ENCODE data around the gene PDHB. TPM values are rescaled to one million over a fixed set of nuclear protein-coding genes. Genes with fewer than 3 reads are reported as not detected.
A peak's percentile ranks its signal among the peaks of the same experiment; 100 is the strongest.

Gene PDHB
- total RNA-seq, 2 experiments from 2014 or later = 55.5 to 58.9 TPM

GRCh38 chr3:58414538-58415197, 19.0 kb downstream of the PDHB start:
- H3K4me1 Mint-ChIP-seq = peaks cover 5% of the 10 kb centered on the region
- POLR2A ChIA-PET = interaction anchor here (2.0 kb wide), 1 partner anchor 108 kb away, joined by 13 read pairs; the partner anchor contains the start of genes HTD2 and RPP14

GRCh38 chr3:58411851-58412830, 21.5 kb downstream of the PDHB start:
- H3K9me3 Mint-ChIP-seq = no peaks in the 10 kb centered on the region
- no peak overlapping the region for H3K27ac Mint-ChIP-seq
- no peaks in the 10 kb centered on the region for H3K27me3 Mint-ChIP-seq
- ChIA-PET CTCF (interaction anchor here (0.8 to 3.5 kb wide), 7 partner anchors 9 to 224 kb away, joined by 3 to 19 read pairs (median 4); partner anchors contain the start of genes HTD2, PXK and RPP14), POLR2A (interaction anchor here (1.0 to 1.4 kb wide), 3 partner anchors 79 to 104 kb away, joined by 3 to 5 read pairs (median 4); partner anchors contain the start of gene PXK)
- H3K36me3 Mint-ChIP-seq (ENCODE audit: low read depth) = peaks cover 47% of the 10 kb centered on the region
- H3K4me1 Mint-ChIP-seq = peaks cover 5% of the 10 kb centered on the region
- DNase-seq = no peak
- H3K4me3 Mint-ChIP-seq = no peak overlapping the region

More at GRCh38 chr3:58414538-58415197, 19.0 kb downstream of the PDHB start:
- H3K4me3 Mint-ChIP-seq = no peak overlapping the region
- peak; percentile 54 for DNase-seq
- H3K9me3 Mint-ChIP-seq = no peaks in the 10 kb centered on the region
- CTCF ChIA-PET = interaction anchor here (0.6 to 3.4 kb wide), 14 partner anchors 9 to 228 kb away, joined by 3 to 28 read pairs (median 6); partner anchors contain the start of genes HTD2, PDHB, PXK and RPP14
- H3K27ac Mint-ChIP-seq = no peak overlapping the region
- H3K27me3 Mint-ChIP-seq = no peaks in the 10 kb centered on the region
- H3K36me3 Mint-ChIP-seq (ENCODE audit: low read depth) = peaks cover 36% of the 10 kb centered on the region

- H3K27me3 Mint-ChIP-seq = no peaks in the 10 kb centered on the region
- no peak overlapping the region for H3K4me3 Mint-ChIP-seq
- no peak overlapping the region for H3K27ac Mint-ChIP-seq
- no peak for DNase-seq
- peaks cover 53% of the 10 kb centered on the region for H3K36me3 Mint-ChIP-seq (ENCODE audit: low read depth)
- no peaks in the 10 kb centered on the region for H3K9me3 Mint-ChIP-seq
- POLR2A ChIA-PET = interaction anchor here (1.0 to 1.4 kb wide), 2 partner anchors 78 to 85 kb away, joined by 4 to 5 read pairs; partner anchors contain the start of gene PXK
- peaks cover 5% of the 10 kb centered on the region for H3K4me1 Mint-ChIP-seq
- CTCF ChIA-PET = interaction anchor here (0.8 to 3.5 kb wide), 4 partner anchors 10 to 92 kb away, joined by 3 to 19 read pairs (median 4); partner anchors contain the start of gene PXK
Observed at GRCh38 chr3:58411036-58411435, 22.6 kb downstream of the PDHB start.

GRCh38 chr3:58409663-58410062, 24.0 kb downstream of the PDHB start:
- Mint-ChIP-seq H3K27ac (no peak overlapping the region), H3K27me3 (no peaks in the 10 kb centered on the region), H3K4me3 (no peak overlapping the region), H3K9me3 (no peaks in the 10 kb centered on the region), H3K4me1 (peaks cover 5% of the 10 kb centered on the region), H3K36me3 (ENCODE audit: low read depth) (peaks cover 47% of the 10 kb centered on the region)
- POLR2A ChIA-PET = no interaction called here
- no peak for DNase-seq
- CTCF ChIA-PET = interaction anchor here (0.8 to 1.2 kb wide), 3 partner anchors 76 to 103 kb away, joined by 3 to 4 read pairs (median 3); partner anchors contain the start of genes HTD2 and RPP14

GRCh38 chr3:58408906-58409305, 24.7 kb downstream of the PDHB start:
- H3K4me3 Mint-ChIP-seq = no peak overlapping the region
- H3K27ac Mint-ChIP-seq = no peak overlapping the region
- ChIA-PET POLR2A (no interaction called here), CTCF (interaction anchor here (0.8 kb wide), 1 partner anchor 102 kb away, joined by 4 read pairs; the partner anchor contains the start of genes HTD2 and RPP14)
- peaks cover 2% of the 10 kb centered on the region for H3K4me1 Mint-ChIP-seq
- peaks cover 44% of the 10 kb centered on the region for H3K36me3 Mint-ChIP-seq (ENCODE audit: low read depth)
- H3K9me3 Mint-ChIP-seq = no peaks in the 10 kb centered on the region
- no peak for DNase-seq
- no peaks in the 10 kb centered on the region for H3K27me3 Mint-ChIP-seq

- ChIA-PET POLR2A (no interaction called here), CTCF (interaction anchor here (1.4 kb wide), 1 partner anchor 12 kb away, joined by 3 read pairs; no protein-coding TSS in a partner anchor)
- Mint-ChIP-seq H3K9me3 (no peaks in the 10 kb centered on the region), H3K4me1 (no peaks in the 10 kb centered on the region), H3K36me3 (ENCODE audit: low read depth) (peaks cover 46% of the 10 kb centered on the region), H3K27ac (no peak overlapping the region), H3K4me3 (no peak overlapping the region), H3K27me3 (no peaks in the 10 kb centered on the region)
- DNase-seq = no peak
Observed at GRCh38 chr3:58404396-58404795, 29.2 kb downstream of the PDHB start.

- no peaks in the 10 kb centered on the region for H3K9me3 Mint-ChIP-seq
- H3K27ac Mint-ChIP-seq = no peak overlapping the region
- CTCF ChIA-PET = interaction anchor here (0.9 to 1.7 kb wide), 3 partner anchors 9 to 83 kb away, joined by 3 read pairs; no protein-coding TSS in a partner anchor
- H3K27me3 Mint-ChIP-seq = no peaks in the 10 kb centered on the region
- no peaks in the 10 kb centered on the region for H3K4me1 Mint-ChIP-seq
- no peak for DNase-seq
- no peak overlapping the region for H3K4me3 Mint-ChIP-seq
- peaks cover 47% of the 10 kb centered on the region for H3K36me3 Mint-ChIP-seq (ENCODE audit: low read depth)
- POLR2A ChIA-PET = interaction anchor here (0.7 kb wide), 1 partner anchor 113 kb away, joined by 3 read pairs; no protein-coding TSS in a partner anchor
Observed at GRCh38 chr3:58403513-58404109, 30.0 kb downstream of the PDHB start.

- POLR2A ChIA-PET = no interaction called here
- Mint-ChIP-seq H3K27me3 (no peaks in the 10 kb centered on the region), H3K4me1 (no peaks in the 10 kb centered on the region), H3K9me3 (no peaks in the 10 kb centered on the region), H3K36me3 (ENCODE audit: low read depth) (peaks cover 51% of the 10 kb centered on the region), H3K4me3 (no peak overlapping the region), H3K27ac (no peak overlapping the region)
- CTCF ChIA-PET = no interaction called here
- DNase-seq = no peak
Observed at GRCh38 chr3:58398669-58399333, 34.8 kb downstream of the PDHB start.

GRCh38 chr3:58394339-58394738, 39.3 kb downstream of the PDHB start:
- peaks cover 38% of the 10 kb centered on the region for H3K36me3 Mint-ChIP-seq (ENCODE audit: low read depth)
- H3K27me3 Mint-ChIP-seq = no peaks in the 10 kb centered on the region
- H3K4me3 Mint-ChIP-seq = no peak overlapping the region
- CTCF ChIA-PET = interaction anchor here (0.6 to 1.0 kb wide), 2 partner anchors 12 to 21 kb away, joined by 3 read pairs; no protein-coding TSS in a partner anchor
- DNase-seq = no peak
- no peak overlapping the region for H3K27ac Mint-ChIP-seq
- POLR2A ChIA-PET = no interaction called here
- no peaks in the 10 kb centered on the region for H3K9me3 Mint-ChIP-seq
- no peaks in the 10 kb centered on the region for H3K4me1 Mint-ChIP-seq

GRCh38 chr3:58392181-58392580, 41.5 kb downstream of the PDHB start:
- no peaks in the 10 kb centered on the region for H3K27me3 Mint-ChIP-seq
- no peak for DNase-seq
- CTCF ChIA-PET = interaction anchor here (0.7 to 1.7 kb wide), 3 partner anchors 12 to 124 kb away, joined by 3 to 8 read pairs (median 4); no protein-coding TSS in a partner anchor
- H3K27ac Mint-ChIP-seq = no peak overlapping the region
- peaks cover 15% of the 10 kb centered on the region for H3K4me1 Mint-ChIP-seq
- no peak overlapping the region for H3K4me3 Mint-ChIP-seq
- POLR2A ChIA-PET = no interaction called here
- no peaks in the 10 kb centered on the region for H3K9me3 Mint-ChIP-seq
- peaks cover 33% of the 10 kb centered on the region for H3K36me3 Mint-ChIP-seq (ENCODE audit: low read depth)

- no peaks in the 10 kb centered on the region for H3K9me3 Mint-ChIP-seq
- ChIA-PET CTCF (interaction anchor here (1.0 to 1.7 kb wide), 3 partner anchors 10 to 70 kb away, joined by 3 to 4 read pairs (median 3); no protein-coding TSS in a partner anchor), POLR2A (no interaction called here)
- no peak for DNase-seq
- H3K36me3 Mint-ChIP-seq (ENCODE audit: low read depth) = peaks cover 31% of the 10 kb centered on the region
- no peak overlapping the region for H3K27ac Mint-ChIP-seq
- no peak overlapping the region for H3K4me3 Mint-ChIP-seq
- no peaks in the 10 kb centered on the region for H3K27me3 Mint-ChIP-seq
- H3K4me1 Mint-ChIP-seq = peaks cover 23% of the 10 kb centered on the region
Observed at GRCh38 chr3:58391156-58391865, 42.3 kb downstream of the PDHB start.
